AG08396 (cell line): ENCODE results near the gene LRIG1.

Source experiments
- DNase-seq: peaks from one replicate; pipeline ENCODE4 v3.0.0; 2012; ENCODE audit warnings: low spot score, mixed read lengths

The LRIG1 gene

GRCh38 chr3:66385066-66385465 lies 115.8 kb downstream of the LRIG1 start:
- no peak for DNase-seq

- no peak for DNase-seq
These were observed 116.7 kb downstream of the LRIG1 start for GRCh38 chr3:66383998-66384745.

- no peak for DNase-seq
These were observed 117.8 kb downstream of the LRIG1 start for GRCh38 chr3:66383023-66383422.

GRCh38 chr3:66382142-66382541 lies 118.7 kb downstream of the LRIG1 start:
- DNase-seq, result no peak

- DNase-seq, result no peak
These were observed 119.2 kb downstream of the LRIG1 start for GRCh38 chr3:66381626-66382025.

DNA sequence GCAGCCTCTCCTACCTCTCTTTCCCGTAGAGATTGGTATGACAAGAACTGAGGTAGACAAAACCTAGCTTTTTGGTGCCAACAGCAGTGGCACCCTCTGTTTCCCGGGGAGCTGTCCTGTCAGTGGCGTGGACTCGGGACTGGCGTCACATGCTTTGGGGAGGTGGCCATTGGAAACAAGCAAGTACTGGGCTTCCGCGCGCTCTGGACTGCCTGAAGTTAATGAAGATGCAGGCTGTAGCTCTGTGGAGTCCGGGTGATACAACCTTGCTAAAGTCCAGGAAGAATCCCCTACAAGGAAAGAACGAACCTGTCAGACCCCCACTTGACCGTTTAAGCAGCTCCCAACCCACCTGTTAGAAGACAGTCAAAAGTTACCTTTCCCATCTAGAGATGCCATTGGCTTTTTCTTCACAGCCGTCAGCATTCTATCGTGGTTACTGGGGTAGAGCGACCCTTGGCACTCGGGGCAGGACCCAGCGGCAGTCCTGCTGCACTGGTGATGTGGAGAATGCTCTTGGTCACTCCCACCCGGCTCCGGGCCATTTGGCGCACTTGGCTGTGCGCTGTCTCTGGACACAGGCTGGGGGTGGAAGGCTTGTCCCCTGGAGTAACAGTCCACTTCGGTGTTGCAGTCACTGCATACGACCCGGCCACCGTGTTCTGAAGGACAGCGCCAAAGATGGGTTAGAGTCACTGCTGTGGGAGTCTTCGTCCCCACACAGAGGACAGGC lies 120.5 kb downstream of the LRIG1 start:
- DNase-seq, result no peak

DNA sequence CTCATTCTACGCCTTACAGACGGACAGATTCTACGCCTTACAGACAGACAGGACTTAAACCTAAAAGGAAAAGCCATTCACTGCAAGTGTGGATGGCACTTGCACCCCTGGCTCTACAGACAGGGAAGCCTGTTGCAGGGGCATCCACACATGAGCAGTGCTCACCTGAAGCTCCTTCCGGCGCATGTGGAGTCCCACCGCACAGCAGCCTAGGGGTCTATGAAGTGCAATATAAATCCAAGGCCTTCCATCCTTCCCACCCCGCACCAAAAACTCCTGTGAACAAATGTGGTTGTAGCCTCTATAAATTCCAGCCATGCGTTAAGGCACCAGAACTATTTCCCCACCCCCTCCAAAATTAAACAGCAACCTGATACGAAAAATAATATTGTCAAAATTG lies 121.3 kb downstream of the LRIG1 start:
- DNase-seq, result no peak

GRCh38 chr3:66378256-66378655 lies 122.6 kb downstream of the LRIG1 start:
- no peak for DNase-seq

DNA sequence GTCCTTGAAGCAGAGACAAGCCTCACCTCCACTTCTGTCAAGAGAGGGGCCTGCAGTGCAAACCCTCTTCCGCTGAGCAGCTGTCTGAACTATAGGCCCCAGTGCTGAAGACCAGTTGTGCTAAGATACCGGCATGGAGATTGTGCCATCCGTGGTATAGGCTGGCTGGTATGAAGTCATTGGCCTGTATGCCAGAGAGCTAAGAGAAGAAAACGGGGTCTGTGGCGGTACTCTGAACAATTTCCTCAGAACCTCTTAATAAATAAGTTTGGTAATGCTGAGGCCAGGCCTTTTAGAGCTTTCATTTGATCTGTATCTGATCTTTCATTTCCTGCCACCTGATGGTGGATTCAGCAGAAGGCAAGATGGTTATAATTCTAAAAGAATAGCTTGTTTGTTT lies 123.0 kb downstream of the LRIG1 start:
- no peak for DNase-seq

DNA sequence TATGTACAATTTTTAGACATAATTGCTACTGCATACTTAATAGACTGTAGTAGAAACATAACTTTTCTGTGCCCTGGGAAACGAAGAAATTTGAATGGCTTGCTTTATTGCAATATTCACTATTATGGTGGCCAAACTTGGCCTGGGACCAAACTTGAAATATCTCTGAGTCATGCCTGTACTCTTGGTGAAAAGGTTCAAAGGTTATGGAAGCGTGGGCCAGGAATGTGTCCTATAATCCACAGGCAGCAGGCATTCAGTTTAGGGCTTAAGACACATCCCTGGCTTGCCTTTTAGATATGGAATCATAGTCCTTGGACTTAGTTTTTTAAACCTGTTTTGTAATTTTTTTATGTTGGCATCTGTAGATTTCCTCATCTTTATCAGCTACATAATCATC lies 124.3 kb downstream of the LRIG1 start:
- DNase-seq, result peak; percentile 55

- no peak for DNase-seq
These were observed 128.0 kb downstream of the LRIG1 start for GRCh38 chr3:66372681-66373350.

- no peak for DNase-seq
These were observed 129.4 kb downstream of the LRIG1 start for GRCh38 chr3:66371432-66371831.

GRCh38 chr3:66370179-66370578 lies 130.6 kb downstream of the LRIG1 start:
- no peak for DNase-seq

- DNase-seq, result no peak
These were observed 132.8 kb downstream of the LRIG1 start for GRCh38 chr3:66367979-66368378.

- DNase-seq, result no peak
These were observed 134.1 kb downstream of the LRIG1 start for GRCh38 chr3:66366747-66367146.

DNA sequence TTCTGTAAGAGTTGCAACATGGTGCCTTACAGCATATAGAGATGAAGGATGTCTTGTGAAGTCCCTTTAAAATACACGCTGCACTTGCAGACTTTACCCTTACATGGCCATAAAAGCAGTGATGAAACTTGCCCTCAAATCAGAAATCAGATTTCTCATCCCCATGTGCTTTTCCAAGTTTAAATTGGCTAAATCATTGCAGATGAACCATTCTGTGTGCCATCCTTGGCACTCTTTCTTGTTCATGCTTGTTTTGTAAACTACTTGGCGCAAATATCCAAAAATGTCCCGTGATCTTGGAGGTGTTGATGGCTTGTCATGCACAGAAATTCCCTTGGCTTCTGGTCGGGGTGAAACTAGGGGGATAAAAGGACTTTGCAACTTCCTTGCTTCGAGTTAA lies 135.7 kb downstream of the LRIG1 start:
- DNase-seq, result no peak

DNA sequence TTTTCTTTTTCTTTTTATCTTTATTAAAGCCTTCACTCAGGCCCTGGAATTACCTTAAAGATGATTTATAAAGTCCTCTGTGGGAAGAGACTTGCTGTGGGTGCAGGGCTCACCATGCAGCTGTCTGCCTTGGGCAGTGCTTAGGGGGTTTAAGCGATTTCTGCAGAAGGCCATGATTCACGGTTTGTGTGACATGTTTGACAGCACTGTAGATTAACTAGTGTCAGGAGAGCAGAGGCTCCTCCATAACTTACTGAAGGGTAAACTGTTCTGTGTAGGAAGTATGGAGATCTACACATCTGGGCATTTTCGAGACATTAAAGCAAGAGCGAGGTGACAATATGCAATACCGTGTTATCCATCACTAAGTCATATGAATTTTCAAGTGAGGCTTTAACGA lies 137.7 kb downstream of the LRIG1 start:
- DNase-seq, result no peak

DNA sequence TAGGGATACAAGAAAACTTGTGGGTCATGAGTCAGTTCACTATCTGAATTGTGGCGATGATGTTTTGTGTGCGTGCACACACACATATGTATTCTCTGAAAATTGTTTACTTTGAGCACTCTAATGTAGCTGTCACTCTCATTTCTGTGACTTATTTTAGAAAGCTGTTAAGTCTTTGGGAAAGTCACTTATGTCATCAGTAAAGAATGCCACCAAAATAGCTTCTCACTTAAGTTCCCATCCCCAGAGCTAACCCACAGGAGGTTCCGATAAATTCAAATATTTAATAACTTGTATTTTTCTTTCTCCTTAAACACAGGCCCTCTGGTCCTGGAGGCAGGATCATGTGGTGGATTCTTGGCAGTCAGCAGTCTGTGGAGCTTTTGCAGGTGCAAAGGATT lies 138.3 kb downstream of the LRIG1 start:
- peak; percentile 50 for DNase-seq

DNA sequence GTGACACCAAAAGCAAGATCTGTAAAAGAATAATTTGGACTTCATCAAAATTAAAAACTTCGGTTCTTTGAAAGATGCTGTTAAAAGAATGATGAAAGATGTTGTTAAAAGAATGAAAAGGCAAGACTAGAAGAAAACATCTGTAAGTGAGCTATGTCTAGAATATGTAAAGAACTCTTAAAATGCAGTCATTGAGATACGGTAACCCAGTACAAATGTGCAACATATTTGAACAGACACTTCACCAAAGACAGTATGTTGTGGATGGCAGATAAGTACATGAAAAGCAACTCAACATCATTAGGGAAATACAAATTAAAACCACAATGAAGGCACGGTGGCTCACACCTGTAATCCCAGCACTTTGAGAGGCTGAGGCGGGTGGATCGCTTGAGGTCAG lies 139.5 kb downstream of the LRIG1 start:
- no peak for DNase-seq

DNA sequence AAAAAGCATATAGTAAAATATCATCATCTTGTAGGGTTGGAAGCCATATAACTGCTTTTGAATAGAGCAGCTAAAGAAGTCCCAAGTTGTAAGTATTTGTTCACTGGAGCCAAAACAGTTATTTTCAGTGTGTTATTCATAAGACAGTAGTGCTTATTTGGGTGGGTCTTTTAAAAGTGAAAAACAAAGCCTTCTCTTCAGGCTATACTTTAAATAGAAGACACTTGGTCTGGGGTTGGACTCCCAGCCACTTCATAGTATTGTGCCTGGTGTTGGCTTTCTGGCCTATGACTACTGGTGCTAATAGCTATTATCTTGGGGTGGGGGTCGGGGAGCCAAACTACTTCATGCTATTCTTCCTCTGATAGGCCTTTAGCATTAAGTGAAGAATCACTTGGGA lies 144.8 kb downstream of the LRIG1 start:
- DNase-seq, result no peak

GRCh38 chr3:66355394-66355793 lies 145.4 kb downstream of the LRIG1 start:
- no peak for DNase-seq

GRCh38 chr3:66354001-66354400 lies 146.8 kb downstream of the LRIG1 start:
- no peak for DNase-seq

DNA sequence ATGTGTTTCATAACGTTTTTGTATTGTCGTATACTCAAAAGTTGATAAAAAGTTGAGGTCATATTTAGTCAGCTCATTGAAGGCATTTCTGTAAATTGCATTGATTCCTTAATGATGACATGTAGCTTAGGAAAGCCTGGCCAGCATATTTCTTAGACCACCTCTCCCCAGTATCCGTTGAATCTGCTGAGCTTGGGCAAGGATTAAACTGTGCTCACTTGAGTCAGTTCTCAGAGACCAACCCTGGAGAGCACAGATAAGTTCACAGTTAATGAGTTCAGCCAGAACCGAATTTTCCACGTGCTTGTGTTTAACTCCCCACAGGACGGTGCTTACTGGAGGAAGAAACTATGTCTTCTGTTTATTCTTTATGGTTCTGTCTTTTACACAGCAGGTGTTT lies 147.3 kb downstream of the LRIG1 start:
- DNase-seq, result peak; percentile 36
